Ovary (tissue), 3 donors: Measurements from ENCODE around the gene EEF1E1.

Source experiments
- CTCF ChIP-seq, 3 donors: fragments of 450-650 bp in 2 of 3; fragments of 200-600 bp in 1 of 3; IDR thresholded peaks; one replicate each; pipeline versions ENCODE4 v1.5.1 to v1.8.0; 2016 to 2022; ENCODE audit warnings: antibody characterized with exemption in 3 of 3, mild to moderate bottlenecking in 1 of 3
- POLR2A ChIP-seq: fragments of 450-650 bp; IDR thresholded peaks from one replicate; pipeline ENCODE4 v1.6.1; 2017; ENCODE audit warnings: antibody characterized with exemption, mild to moderate bottlenecking, moderate library complexity
- donor health status: DM: no; HTN: no; CAD: no.

DNA sequence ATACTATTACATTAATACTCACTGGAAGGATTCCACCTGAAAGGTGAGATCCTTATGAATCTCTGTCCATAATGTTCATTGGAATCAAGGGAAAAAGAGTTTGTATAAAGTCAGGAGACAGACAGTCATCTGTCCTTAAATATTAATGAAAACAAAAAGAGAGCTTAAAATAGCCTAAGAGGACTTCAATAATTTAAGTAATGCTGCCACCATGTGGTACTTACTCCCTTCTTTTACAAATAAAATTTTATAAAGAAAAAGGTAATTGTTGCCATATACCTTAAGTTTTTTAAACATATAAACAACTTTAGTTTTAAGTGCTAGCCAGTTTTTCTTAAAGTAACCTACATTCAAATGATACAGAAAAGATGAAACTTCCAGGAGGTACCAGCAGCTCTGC lies 43.2 kb downstream of the EEF1E1 start:
- TF ChIP-seq CTCF (IDR thresholded peaks at IDR 0.05) (peak in 1 of 3 donors; percentile 17), POLR2A (no peak)
